Karpas-422 (cell line): ENCODE measurements around the gene LHPP. TPM values are rescaled to one million over a fixed set of nuclear protein-coding genes. Genes with fewer than 3 reads are reported as not detected.

ENCODE experiments used
- DNase-seq: peaks from one replicate; pipeline ENCODE4 v3.0.0-alpha.2; 2015
- H2AFZ ChIP-seq: fragments of 200-600 bp; sonication (generic); 2 replicates; pipeline ENCODE4 v1.6.1; 2014; ENCODE audit warnings: antibody characterized with exemption, low read length, mixed read lengths
- H3K27ac ChIP-seq: fragments of 200-600 bp; sonication (generic); 2 replicates; pipeline ENCODE4 v1.5.1; 2014; ENCODE audit warnings: mild to moderate bottlenecking, low read length, moderate library complexity
- H3K27me3 ChIP-seq: fragments of 200-600 bp; sonication (generic); 2 replicates; pipeline ENCODE4 v1.6.1; 2014; ENCODE audit warnings: low read length, mixed read lengths
- H3K36me3 ChIP-seq: fragments of 200-600 bp; sonication (generic); 2 replicates; pipeline ENCODE4 v1.6.1; 2014; ENCODE audit warnings: low read length, mixed read lengths; ENCODE audit not compliant: insufficient read depth
- H3K4me1 ChIP-seq: fragments of 200-600 bp; sonication (generic); 2 replicates; pipeline ENCODE4 v1.6.1; 2014; ENCODE audit warnings: mild to moderate bottlenecking, low read length, mixed read lengths
- H3K4me2 ChIP-seq: fragments of 200-600 bp; sonication (generic); 2 replicates; pipeline ENCODE4 v1.6.1; 2014; ENCODE audit warnings: low read length, low read depth, mild to moderate bottlenecking; ENCODE audit not compliant: poor library complexity, severe bottlenecking
- H3K4me3 ChIP-seq: fragments of 200-600 bp; sonication (generic); 2 replicates; pipeline ENCODE4 v1.5.1; 2014; ENCODE audit warnings: mild to moderate bottlenecking, antibody characterized with exemption, low read length, mixed read lengths
- H3K79me2 ChIP-seq: fragments of 200-600 bp; sonication (generic); 2 replicates; pipeline ENCODE4 v1.6.1; 2014; ENCODE audit warnings: mild to moderate bottlenecking, low read length, mixed read lengths
- H3K9ac ChIP-seq: fragments of 200-600 bp; sonication (generic); 2 replicates; pipeline ENCODE4 v1.6.0; 2014; ENCODE audit warnings: low read length
- H3K9me2 ChIP-seq: fragments of 200-600 bp; sonication (generic), shearing (Covaris generic); replicated peaks from 2 replicates; pipeline ENCODE4 v1.6.0; 2014; ENCODE audit warnings: mild to moderate bottlenecking, low read length, moderate library complexity; ENCODE audit not compliant: insufficient read depth
- H3K9me3 ChIP-seq: fragments of 300-700, 200-600 bp; sonication (generic); 2 replicates; pipeline ENCODE4 v1.6.1; 2014; ENCODE audit warnings: low read length, mixed read lengths
- H4K20me1 ChIP-seq: fragments of 200-600 bp; sonication (generic); 2 replicates; pipeline ENCODE4 v1.6.1; 2014; ENCODE audit warnings: mild to moderate bottlenecking, antibody characterized with exemption, low read length, low read depth; ENCODE audit not compliant: insufficient read depth
- total RNA-seq: library from RNA; depleted of rRNA; stranded (reverse); fragments of >200 nt; shearing (Covaris generic); gene quantifications from 2 replicates; pipeline ENCODE4 v1.2.3, GENCODE V29; 2014; ENCODE audit warnings: low replicate concordance

The LHPP gene
- total RNA-seq, 1 experiment from 2014 or later: 57.2 TPM

- Histone ChIP-seq H4K20me1 (peaks cover 4% of the 10 kb centered on the region; the same call in 1 of the 2 replicates), H2AFZ (no peak overlapping the region), H3K27ac (peak overlapping the region; percentile 93), H3K4me2 (no peak overlapping the region), H3K9ac (peak overlapping the region; percentile 65), H3K4me1 (peaks cover 91% of the 10 kb centered on the region), H3K36me3 (peaks cover 6% of the 10 kb centered on the region; the same call in 1 of the 2 replicates), H3K4me3 (no peak overlapping the region), H3K9me3 (no peaks in the 10 kb centered on the region), H3K79me2 (peaks cover 8% of the 10 kb centered on the region; the same call in 1 of the 2 replicates), H3K27me3 (no peaks in the 10 kb centered on the region), H3K9me2 (no peaks in the 10 kb centered on the region)
- DNase-seq: no peak
Observed at GRCh38 chr10:124614003-124614659, 152.5 kb downstream of the LHPP start.

DNA sequence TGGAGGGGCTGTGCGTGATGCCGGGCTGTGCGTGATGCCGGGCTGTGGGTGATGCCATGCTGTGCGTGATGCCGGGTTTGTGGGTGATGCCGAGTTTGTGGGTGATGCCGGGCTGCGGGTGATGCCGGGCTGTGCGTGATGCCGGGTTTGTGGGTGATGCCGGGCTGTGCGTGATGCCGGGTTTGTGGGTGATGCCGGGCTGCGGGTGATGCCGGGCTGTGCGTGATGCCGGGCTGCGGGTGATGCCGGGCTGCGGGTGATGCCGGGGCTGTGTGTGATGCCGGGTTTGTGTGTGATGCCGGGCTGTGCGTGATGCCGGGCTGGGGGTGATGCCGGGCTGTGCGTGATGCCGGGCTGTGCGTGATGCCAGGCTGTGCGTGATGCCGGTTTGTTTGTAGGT, 153.6 kb downstream of the LHPP start:
- Histone ChIP-seq H3K27me3 (no peaks in the 10 kb centered on the region), H3K9me3 (no peaks in the 10 kb centered on the region), H3K36me3 (peaks cover 6% of the 10 kb centered on the region; the same call in 1 of the 2 replicates), H3K27ac (peak overlapping the region; percentile 93), H3K9ac (no peak overlapping the region), H2AFZ (no peak overlapping the region), H3K4me3 (no peak overlapping the region), H3K79me2 (0 out of 2 replicates have a peak, but pooled peaks cover 4% of the 10 kb centered on the region), H3K9me2 (no peaks in the 10 kb centered on the region), H3K4me1 (peaks cover 93% of the 10 kb centered on the region), H3K4me2 (no peak overlapping the region), H4K20me1 (no peaks in the 10 kb centered on the region; the same call in 1 of the 2 replicates)
- DNase-seq: no peak

GRCh38 chr10:124616040-124616835, 154.6 kb downstream of the LHPP start:
- no peak for DNase-seq
- Histone ChIP-seq H2AFZ (no peak overlapping the region), H3K27ac (peak overlapping the region; percentile 93), H3K9me3 (no peaks in the 10 kb centered on the region), H3K36me3 (peaks cover 6% of the 10 kb centered on the region; the same call in 1 of the 2 replicates), H3K27me3 (no peaks in the 10 kb centered on the region), H3K79me2 (0 out of 2 replicates have a peak, but pooled peaks cover 10% of the 10 kb centered on the region), H3K4me2 (peak overlapping the region; percentile 15), H3K4me3 (no peak overlapping the region; the same call in 1 of the 2 replicates), H4K20me1 (no peaks in the 10 kb centered on the region; the same call in 1 of the 2 replicates), H3K9ac (peak overlapping the region; percentile 66), H3K9me2 (no peaks in the 10 kb centered on the region), H3K4me1 (peaks cover 96% of the 10 kb centered on the region)

DNA sequence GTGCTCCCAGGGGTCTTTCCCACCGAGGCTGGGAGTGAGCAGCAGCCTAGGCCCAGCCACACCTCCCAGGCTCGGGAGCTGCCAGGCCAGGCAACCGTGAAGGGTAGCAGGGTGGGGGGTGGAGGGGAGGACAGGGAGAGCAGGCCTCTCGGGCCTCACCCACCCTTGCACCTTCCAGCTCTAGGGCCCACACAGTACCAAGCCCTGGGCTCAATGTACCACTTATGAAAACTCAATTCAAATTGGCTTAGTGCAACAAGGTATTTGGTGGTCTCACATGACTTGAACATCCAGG, 155.2 kb downstream of the LHPP start:
- Histone ChIP-seq H3K27me3 (no peaks in the 10 kb centered on the region), H4K20me1 (no peaks in the 10 kb centered on the region; the same call in 1 of the 2 replicates), H3K4me1 (peaks cover 96% of the 10 kb centered on the region), H3K9me3 (no peaks in the 10 kb centered on the region), H3K27ac (peak overlapping the region; percentile 93), H3K79me2 (0 out of 2 replicates have a peak, but pooled peaks cover 10% of the 10 kb centered on the region), H3K36me3 (peaks cover 12% of the 10 kb centered on the region; the same call in 1 of the 2 replicates), H3K9ac (peak overlapping the region; percentile 66), H2AFZ (no peak overlapping the region), H3K9me2 (no peaks in the 10 kb centered on the region), H3K4me2 (peak overlapping the region; percentile 55), H3K4me3 (no peak overlapping the region; the same call in 1 of the 2 replicates)
- DNase-seq: no peak

GRCh38 chr10:124618470-124619073, 156.9 kb downstream of the LHPP start:
- Histone ChIP-seq H3K79me2 (0 out of 2 replicates have a peak, but pooled peaks cover 10% of the 10 kb centered on the region), H3K9ac (peak overlapping the region; percentile 66), H3K27ac (peak overlapping the region; percentile 93), H3K27me3 (no peaks in the 10 kb centered on the region), H3K4me3 (peak overlapping the region; percentile 10; the same call in 1 of the 2 replicates), H3K4me2 (peak overlapping the region; percentile 55), H2AFZ (no peak overlapping the region), H3K4me1 (peaks cover 96% of the 10 kb centered on the region), H3K9me2 (no peaks in the 10 kb centered on the region), H4K20me1 (no peaks in the 10 kb centered on the region; the same call in 1 of the 2 replicates), H3K9me3 (no peaks in the 10 kb centered on the region), H3K36me3 (peaks cover 14% of the 10 kb centered on the region; the same call in 1 of the 2 replicates)
- DNase-seq: peak; percentile 57

DNA sequence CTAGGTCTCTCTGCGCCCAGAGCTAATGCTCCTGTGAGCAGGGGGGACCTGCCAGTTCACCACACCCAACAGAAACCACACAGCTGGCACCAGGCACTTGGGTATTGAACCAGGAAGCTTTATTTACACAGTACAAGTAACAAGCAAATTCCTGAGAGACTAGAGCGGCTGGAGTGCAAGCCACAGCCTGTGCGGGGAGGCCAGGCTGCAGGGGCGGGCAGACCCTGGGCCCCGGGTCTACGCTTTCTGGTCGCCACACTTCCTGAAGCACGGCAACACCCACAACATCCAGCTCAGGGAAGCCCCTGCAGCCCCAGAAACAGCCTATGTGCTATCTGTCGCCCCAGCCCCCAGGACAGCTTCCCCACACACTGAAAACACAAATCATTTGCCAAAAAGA, 157.6 kb downstream of the LHPP start:
- peak overlapping the region; percentile 55 for H3K4me2 ChIP-seq
- H3K79me2 ChIP-seq: 0 out of 2 replicates have a peak, but pooled peaks cover 10% of the 10 kb centered on the region
- no peak overlapping the region for H2AFZ ChIP-seq
- peak; percentile 76 for DNase-seq
- H3K4me1 ChIP-seq: peaks cover 96% of the 10 kb centered on the region
- peak overlapping the region; percentile 29; the same call in 1 of the 2 replicates for H3K4me3 ChIP-seq
- H3K9me3 ChIP-seq: no peaks in the 10 kb centered on the region
- no peaks in the 10 kb centered on the region for H3K9me2 ChIP-seq
- peak overlapping the region; percentile 93 for H3K27ac ChIP-seq
- H3K9ac ChIP-seq: peak overlapping the region; percentile 66
- H3K36me3 ChIP-seq: peaks cover 14% of the 10 kb centered on the region; the same call in 1 of the 2 replicates
- no peaks in the 10 kb centered on the region for H3K27me3 ChIP-seq
- no peaks in the 10 kb centered on the region; the same call in 1 of the 2 replicates for H4K20me1 ChIP-seq

DNA sequence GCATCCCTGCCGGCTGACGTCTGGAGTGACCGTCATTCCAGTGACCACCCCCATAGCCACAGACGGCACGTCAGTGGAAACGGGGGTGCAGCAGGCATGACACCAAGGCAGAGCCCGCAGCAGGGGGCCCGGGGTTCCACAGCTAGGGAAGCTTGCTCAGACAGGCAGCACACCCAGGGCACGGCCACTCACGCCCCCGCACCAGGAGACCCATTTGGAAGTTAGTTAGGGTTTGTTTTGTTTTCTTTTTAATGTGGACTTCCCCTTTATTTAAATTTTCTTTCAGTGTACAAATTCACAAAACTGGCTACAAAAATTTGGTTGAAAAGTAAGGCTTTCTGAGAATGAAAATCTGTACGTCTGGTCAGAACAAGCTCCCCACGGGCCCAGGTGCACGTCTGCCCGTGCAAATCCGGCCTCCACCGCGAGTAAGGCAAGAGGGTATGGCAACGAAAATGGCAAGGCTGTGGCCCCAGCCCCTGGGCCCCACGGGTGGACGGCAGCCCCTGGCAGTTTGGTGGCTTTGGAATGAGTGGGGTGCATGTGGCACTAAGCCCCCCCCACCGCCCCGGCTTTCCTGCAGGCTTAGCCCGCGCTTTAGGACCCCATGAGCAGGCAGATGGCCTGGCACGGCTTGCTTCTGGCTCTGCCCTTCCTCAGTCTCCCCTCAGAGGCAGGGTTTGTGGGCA, 158.3 kb downstream of the LHPP start:
- Histone ChIP-seq H3K9me2 (no peaks in the 10 kb centered on the region), H3K27me3 (no peaks in the 10 kb centered on the region), H3K36me3 (peaks cover 14% of the 10 kb centered on the region; the same call in 1 of the 2 replicates), H3K4me3 (peak overlapping the region; percentile 29; the same call in 1 of the 2 replicates), H4K20me1 (no peaks in the 10 kb centered on the region; the same call in 1 of the 2 replicates), H3K9me3 (no peaks in the 10 kb centered on the region), H3K4me2 (peak overlapping the region; percentile 55), H3K9ac (peak overlapping the region; percentile 66), H3K27ac (peak overlapping the region; percentile 93), H2AFZ (no peak overlapping the region), H3K79me2 (0 out of 2 replicates have a peak, but pooled peaks cover 10% of the 10 kb centered on the region), H3K4me1 (peaks cover 99% of the 10 kb centered on the region)
- DNase-seq: peak; percentile 76
